HG02981 (cell line): ENCODE measurements around the gene PCDH15.

Source experiments
- ATAC-seq: cut with Tn5 transposase; IDR thresholded peaks from one replicate; pipeline ENCODE4 v1.9.1; 2021; ENCODE audit warnings: mild to moderate bottlenecking, moderate library complexity; ENCODE audit not compliant: unreplicated experiment

Gene PCDH15

DNA sequence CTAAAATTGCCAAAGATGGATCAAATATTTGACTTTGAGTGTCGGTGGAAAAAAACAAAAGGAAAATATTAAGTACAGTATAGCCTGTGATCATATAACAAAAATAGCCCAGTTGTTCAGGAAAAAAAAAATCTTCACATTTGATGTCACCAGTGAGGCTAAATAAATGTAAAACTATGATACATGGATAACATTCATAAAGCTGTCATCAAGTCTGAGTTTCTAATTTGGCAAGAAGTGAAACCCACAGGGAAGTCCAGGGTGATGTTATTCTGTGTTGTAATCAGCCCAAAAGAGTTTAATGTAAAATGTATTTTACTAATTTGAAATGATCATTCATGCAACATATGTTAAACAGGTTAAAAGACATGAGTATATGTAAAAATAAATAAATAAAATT is 908.0 kb downstream of the PCDH15 start:
- no peak for ATAC-seq

DNA sequence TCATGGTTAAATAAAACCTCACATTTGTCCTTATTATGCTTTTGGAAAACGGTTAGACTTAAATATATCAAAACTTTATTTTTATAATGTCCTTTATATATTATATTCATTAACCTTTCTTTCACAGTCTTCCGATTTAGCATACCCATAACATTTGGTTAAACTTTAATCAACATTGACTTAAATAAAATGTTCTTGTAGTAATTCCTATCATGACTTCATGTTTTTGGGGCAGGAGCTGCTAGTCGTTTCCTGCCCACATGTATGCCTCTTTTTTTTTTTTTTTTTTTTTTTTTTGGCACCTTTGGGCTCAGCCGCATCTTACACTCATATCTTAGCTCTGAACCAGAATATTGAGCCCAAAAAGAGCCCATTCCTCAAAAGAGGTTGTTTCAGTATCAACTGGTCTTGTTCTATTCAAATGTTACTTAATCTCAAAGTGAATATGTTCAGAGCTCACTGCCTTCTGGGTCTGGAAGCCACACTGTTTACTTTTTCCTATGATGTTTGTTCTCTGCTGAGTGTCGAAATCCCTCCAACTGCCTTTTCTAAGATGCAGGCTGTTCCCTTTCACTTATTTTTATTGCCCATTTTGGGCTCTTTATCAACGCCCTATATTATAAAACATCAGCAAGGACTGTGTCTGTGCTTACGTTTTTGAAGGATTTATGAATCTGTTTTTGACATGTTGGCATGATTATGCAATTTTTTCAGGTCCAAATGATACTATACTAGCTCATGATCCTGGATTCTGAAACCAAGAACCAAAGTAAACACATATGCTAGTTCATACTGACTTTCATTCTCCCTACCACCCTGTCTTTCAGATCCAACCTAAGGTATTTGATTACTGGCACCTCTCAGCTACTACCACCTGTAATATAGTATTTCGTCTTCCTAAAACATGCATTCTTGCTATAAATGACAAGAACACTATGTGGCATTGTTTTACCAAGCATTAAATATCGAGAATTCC is 914.4 kb downstream of the PCDH15 start:
- ATAC-seq, result no peak

DNA sequence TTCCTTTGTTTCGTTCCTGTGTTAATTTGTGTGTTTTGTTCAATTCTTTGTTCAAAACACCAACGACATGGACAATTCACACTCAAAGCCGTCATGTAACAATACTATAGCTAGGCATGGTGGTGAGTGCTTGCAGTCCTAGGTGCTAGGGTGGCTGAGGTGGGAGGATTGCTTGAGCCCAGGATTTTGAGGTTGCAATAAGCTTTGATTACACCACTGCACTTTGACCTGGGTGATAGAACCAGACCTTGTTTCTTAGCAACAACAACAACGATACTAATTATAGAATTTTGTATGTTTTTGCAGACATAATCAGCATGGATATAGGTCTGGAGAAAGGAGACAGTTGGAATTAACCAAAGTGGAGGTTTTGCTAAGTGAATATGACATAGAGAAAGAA is 936.2 kb downstream of the PCDH15 start:
- ATAC-seq, result no peak

DNA sequence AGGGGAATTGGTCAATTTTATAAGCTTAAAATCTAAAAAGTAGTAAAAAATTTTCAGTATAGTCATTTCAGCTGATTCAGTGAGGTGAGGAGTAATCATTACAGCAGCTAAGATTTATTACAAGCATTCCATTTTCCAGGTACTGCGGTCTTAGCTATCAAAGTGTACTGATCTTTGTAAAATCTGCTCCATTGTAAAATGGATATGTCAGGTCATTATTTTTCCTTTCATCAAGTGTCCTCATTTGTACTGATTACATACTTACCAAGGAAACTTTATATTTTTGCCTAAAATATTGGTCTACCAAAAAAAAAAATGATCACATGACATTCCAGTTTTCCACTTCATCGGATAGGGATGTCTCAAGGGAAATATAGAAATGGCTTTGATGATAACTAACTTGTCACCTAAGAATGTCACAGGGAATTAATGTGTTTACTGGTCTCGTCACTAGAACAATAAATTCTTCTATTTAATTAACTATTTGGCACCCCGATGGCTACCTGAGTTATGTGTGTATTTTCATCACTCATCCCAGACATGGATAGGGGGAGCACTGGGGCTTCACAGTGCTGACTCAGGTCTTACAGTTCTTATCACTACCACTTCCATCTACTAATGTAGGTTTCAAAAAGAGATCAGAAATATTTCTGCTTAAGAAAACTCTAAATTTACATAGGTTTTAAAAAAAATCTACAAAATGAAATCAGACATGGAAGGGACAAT is 948.4 kb downstream of the PCDH15 start:
- no peak for ATAC-seq

DNA sequence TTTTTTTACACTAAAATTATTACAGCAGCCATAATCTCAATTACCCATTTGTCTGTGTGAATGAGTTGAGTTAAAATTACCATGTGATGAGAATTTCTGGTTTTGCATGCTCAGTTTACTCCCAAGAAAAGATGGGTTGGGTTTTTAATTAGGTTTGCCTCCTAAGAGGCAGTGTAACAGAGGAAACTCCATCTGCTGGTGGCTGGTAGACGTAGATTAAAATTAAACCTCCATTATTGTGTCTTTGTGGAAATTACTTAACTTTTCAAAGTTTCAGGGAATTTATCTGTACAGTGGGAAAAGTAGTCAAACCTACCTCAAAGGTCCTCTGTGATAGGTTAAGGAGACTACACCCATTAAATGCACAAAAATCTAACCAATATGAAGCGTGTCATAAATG is 954.2 kb downstream of the PCDH15 start:
- no peak for ATAC-seq

DNA sequence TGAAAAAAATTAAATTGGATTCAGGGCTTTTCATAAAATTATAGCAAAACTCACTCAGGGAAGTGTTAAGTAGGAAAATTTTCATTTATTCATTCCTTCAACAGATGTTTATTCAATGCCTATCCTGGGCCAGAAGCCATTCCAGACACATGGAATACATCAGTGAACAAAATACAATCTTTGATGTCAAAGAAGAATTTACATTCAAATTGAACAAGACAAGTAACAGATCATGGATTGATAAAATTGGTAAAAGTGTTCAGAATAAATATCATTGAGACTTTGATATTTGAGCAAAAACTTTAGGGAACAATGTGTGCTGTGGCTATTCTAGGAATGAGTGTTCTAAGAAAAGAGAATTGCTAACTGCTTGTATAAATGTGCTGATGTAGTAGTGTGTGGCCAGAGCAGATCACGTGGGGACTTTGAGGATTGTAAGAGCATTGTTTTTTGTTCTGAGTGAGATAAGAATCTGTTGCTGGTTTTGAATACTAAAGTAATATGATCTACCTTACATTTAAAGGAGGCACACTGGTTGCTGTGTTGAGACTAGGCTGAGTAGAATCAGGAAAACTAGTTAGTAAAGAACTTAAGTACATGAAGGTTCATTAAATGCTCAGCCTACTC is 957.2 kb downstream of the PCDH15 start:
- no peak for ATAC-seq

DNA sequence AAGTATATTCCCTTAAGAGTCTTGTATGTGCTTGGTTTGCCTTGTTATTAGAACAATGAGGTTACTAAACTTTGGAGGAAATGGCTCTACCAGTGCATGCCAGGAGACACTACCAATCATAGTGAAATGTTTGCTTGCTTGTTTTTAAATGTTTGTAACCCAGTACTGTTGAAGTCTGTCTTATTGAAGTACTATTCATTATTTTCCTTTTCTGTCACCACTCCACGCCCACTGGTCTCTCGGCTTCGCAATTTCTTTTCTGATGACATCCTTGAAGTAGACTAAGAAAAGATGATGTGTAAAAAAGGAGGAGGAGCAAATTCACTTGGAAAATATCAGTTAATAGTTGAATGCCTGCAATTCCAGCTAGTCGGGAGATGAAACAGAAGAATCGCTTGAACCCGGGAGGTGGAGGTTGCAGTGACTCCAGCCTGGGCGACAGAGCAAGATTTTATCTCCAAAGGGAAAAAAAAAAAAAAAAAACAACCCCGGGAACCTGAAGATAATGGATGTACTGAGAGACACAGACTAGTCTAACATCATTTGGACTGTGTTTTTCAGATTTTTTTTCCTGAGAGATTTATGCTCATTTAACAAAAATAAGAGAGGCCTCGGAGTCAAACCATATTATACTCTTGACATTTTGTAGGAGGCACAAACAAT is 959.4 kb downstream of the PCDH15 start:
- no peak for ATAC-seq

DNA sequence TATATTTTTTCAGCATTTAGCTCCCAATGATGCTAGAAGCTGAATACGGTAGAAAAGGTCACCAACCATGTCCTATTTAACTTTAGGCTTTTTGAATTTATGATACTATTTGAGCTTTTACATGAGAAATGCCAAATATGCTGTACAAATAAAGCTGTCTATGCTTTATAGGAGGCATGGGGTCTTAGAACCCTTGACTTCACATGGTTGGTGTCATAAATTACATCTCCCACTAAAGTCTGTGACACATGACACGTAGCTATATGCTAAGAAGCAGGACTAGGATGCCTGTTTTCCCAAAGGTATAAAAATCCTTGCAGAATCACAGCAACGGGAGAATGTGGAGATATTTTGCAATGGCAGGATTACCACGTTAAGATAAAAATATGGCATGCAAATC is 960.4 kb downstream of the PCDH15 start:
- ATAC-seq, result no peak

DNA sequence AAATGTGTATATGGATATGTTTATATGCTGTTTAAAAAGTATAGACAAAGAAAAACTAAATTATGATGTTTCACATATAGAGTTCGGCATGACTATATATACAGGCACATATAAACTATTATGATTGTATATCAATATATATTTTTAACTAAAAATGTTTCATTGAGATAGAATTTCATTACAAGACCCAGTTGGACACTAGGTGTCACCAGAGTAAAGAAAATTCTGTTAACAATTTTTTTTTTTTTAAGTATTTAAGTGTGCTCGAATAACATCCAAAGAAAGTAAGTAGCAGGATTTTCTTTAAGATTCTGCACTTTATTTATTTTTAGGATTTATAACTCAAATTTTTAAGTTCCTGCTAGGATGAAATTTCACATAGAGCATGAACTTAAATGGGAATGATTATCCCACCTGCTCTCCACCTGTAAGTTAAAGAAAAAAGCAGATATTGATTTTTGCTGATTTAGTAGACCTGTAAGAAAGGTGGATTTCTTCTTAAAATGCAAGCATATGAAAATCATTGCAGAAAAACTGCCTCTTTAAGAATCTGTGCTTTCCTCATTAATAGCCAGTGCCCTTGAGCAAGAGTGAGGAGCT is 961.5 kb downstream of the PCDH15 start:
- no peak for ATAC-seq

DNA sequence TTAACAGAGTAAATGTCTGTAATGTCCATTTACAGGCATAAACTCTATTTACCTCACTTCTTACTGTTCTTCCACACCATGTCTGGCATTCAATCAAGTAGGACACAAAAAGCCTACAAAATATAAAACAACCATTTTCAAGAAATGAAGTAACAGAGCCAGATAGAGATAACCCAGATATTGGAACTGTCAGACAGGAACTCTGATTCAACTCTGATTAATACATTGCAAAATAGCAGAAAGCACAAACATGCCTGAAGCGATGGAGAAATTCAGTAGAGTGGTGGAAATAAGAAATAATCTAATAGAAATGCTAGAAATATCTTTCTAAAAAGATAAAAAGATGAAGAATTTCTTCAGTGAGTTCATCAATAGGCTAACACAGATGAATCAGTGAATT is 964.4 kb downstream of the PCDH15 start:
- ATAC-seq, result no peak

DNA sequence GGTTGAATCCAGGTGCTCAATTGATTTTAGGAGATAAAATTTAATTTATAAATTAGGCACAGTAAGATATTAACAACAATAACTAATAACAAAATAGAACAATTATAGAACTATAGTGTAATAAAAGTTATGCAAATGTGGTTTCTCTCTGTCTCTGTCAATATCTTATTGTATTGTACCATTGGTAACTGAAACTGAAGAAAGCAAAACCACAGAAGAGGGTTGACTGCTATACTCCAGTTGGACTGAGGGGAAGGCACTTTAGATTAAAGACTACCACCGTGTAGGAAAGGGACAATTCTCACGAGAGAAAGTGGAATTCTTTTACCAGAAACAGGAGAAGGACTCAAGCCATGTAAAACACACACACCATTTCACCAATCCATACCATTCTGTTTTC is 967.1 kb downstream of the PCDH15 start:
- no peak for ATAC-seq

DNA sequence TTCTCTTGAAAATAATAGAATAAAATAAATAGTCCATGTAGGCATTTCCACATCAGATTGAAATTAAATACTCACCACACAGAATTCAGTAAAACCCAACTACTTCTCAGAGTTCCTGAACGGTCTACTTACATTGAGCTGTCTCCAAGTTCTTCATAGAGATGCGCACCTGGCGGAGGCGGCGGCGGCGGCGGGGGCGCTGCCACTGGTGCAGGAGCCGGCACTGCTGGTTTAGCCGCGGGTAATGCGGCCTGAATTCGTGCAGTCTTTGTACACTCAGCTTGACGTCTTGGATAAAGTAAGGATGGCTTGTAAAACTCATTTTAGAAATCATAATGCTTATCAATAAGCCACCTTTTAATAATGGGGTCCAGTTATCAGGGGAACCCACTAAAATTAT is 973.8 kb downstream of the PCDH15 start:
- ATAC-seq, result no peak

DNA sequence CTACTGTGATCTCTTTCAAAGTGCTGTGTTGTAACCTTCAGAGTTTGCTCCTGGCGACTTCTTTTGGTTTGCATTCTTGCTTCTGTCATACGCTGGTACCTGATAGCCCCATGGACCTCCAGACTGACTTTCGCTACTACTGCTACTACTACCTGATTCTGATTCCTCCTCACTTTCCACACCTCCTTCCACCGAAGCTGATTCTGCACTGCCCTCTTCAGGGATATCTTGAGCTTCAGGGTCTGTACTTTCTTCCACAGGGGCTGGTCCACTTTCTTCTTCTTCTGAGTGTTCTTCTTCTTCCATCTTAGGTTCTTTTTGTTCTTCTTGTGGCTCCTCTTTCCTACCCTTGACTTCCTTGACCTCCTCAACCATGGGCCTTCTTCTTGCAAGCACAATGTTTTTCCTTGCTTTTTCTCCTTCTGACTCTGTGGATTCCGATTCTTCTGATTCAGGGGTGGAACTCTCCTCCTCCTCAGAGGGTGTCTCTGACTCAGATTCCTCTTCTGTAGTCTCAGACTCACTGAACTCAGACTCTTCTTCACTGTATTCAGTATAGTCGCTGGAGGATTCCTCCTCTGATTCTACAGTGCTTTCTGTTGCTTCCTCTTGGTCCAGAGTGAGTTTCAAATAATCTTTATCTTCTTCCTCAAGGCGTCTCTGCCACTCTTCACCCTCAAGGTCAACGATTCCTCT is 992.2 kb downstream of the PCDH15 start:
- ATAC-seq, result no peak

DNA sequence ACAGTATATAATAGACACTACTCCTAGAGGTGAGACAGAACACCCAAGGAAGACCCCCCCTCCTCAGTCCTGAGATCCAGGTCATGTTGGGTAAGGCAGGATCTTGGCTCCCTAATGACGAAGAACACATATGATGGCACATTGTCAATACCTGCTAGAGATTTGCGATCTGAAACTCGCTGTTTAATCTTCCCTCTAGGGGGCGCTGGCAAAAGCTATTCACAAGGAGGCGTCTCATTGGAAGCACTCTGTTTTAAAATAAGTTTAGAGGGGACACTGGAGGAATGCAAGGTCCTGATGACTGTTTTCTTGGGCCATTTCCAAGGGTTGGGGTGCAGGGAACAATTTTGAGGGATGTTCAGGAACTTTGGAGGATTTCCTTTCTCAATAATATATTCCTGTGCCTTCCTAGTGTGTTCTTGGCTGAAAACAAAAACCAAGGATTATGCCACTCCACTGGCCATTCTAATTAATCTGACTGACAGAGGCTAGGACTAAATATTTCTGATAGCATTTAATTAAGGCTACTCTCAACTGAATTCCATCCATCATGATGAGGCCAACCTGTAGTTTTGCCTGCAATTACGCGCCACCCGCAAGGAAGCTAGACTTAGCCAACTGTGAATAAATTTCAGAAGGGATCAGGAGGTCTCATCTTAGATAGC is 1014.7 kb downstream of the PCDH15 start:
- no peak for ATAC-seq

DNA sequence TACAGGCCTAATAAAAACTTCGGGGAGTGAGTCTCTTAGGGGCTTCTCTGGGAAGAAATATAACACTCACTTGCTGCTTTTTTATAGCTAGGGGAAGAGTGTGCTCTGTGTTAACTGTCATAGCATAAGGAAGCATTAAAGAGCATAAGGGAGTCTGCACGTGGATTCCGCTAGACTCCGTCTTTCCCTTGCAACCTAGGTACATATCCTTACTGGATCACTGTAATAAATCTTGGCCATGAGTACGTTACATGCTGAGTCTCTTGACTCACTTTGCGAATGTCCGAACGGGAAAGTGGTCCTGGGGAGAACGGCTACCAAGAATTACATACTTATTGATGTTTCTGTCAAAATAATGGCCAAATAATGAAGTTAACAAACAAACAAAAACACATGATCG is 1029.3 kb downstream of the PCDH15 start:
- ATAC-seq, result no peak

DNA sequence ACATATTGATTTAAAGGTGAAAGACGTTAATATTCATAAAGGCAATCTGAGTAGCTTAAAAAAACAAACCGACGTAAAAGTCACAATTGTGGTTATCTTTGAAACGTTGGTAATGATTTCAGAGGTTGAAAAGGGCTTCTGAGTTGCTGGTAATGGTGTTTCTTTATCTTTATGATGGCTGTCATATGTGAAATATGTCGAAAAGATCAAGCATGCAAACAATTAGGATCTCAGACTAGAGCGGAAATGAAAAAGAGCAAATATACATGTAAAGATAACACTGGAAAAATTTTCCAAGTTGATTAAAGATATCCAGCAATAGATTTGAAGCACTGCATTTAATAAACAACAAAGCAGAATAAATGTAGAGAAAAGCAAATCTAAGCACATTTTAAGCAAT is 1030.1 kb downstream of the PCDH15 start:
- no peak for ATAC-seq

DNA sequence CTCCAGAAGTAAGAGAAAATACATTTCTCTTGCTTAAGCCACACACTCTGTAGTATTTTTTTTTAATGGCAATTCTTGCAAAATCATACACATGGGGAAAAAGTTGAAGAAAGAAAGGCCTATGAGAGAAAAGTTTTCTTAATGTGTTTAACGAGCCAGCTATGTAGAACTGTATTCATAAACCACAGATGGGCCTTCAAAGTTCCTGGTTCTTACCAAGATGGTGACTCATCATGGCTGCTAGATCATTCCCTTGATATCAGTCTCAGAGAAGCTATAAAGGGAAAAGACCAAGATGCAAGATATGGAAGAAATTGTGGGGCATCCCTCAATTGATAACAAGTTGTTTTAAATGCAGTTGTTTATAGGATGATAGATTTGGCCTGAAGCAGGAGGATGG is 1035.7 kb downstream of the PCDH15 start:
- no peak for ATAC-seq

DNA sequence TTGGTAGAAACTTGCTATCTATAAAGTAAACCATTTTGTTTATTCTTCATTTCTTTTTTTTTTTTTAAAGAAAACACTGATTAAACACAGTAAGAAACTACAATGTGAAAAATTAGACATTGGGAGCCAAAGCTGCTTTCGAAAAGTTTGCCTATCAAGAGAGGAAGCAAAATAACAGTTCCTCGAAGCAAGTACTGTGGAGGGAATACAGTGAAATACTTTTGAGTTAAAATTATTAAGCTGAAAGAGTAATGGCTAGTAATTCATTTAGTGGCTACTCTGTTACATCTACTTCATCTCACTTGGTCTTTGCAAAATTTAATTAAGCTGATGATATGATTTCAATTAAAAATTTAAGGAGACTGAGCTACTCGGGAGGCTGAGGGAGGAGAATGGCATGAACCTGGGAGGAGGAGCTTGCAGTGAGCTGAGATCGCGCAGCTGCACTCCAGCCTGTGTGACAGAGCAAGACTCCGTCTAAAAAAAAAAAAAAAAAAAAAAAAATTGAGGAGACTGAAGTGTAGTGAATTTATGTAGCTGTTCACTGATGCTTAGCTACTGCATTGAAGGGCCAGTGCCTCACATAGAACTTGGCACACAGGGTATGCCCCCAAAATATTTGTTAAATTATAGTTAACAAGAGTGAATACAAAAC is 1046.3 kb downstream of the PCDH15 start:
- no peak for ATAC-seq
